ENCODE data around the gene CDPF1.
"Not testable (repeated sequence)": the region's sequence is repeated elsewhere in the genome, so short reads cannot be mapped to it uniquely, and the experiment has no call there.

Gene CDPF1

DNA sequence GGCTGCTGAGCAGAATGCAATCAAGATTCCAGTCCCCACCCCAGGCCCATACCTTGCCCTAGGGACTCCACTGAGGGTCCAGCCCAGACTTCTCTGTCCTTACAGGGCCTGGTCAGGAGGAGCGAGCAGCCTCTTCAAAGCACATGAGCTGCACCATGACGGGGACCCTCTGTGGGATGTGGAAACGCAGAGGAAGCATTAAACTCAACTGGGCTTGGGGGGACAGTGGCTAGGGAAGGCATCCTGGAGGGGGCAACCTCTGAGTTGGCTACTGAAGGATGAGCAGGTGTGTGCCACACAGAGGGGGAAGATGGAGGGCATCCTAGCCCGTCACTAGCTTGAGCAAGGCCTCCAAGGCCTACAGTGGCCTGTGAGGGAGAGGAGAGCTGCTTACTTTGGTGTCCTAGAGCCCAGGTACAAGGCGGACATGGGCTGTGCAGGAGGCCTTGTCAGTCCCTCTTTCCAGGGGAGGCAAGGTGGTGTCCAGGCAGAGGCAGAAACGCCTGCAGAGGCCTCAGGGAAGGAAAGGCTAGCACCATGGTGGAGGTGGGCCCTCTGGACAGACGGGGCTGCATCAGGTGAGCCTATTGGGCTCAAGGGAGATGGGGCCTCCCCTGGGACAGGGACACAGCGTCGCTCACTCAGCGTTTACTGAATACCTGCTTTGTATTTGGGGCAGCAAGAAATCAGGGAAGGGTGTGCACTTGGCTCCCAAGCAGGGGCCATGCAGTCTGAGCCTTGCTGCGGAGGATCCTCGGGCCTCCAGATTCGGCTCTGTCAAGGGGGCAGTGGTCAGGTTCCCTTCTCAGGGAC lies 32.0 kb upstream of the CDPF1 start:
- no peak for DNase-seq

DNA sequence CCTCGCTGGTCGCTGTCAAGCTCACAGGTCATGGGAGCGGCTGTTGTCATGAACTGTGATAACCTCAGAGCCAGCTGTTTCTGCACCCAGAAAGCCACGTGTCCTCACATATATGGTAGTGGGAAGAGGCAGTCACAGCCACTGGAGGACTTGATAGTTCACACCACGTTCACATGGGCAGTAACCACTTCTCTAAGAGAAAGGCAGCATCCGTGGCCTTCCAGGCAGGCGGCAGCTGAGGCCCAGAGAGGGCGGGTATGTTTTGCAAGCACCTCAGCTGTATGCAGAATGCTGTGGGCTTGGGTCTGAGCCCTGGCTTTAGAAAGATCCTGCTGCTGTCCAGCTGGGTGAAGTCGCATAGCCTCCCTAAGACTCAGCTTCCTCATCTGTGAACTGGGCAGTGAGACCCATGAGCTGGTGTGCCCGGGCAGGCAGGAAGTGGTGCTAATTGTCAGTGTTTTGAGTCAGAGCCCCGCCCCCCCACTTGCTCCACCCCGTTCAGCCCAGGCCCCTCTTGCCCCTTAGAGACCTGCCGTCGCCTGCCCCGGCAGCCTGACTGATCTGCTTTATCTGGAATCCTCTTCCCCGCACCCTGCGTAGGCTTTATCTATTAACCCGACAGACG lies 31.0 kb upstream of the CDPF1 start:
- DNase-seq = no peak

- DNase-seq = no peak
These were observed 30.1 kb upstream of the CDPF1 start for GRCh38 chr22:46280063-46280817.

DNA sequence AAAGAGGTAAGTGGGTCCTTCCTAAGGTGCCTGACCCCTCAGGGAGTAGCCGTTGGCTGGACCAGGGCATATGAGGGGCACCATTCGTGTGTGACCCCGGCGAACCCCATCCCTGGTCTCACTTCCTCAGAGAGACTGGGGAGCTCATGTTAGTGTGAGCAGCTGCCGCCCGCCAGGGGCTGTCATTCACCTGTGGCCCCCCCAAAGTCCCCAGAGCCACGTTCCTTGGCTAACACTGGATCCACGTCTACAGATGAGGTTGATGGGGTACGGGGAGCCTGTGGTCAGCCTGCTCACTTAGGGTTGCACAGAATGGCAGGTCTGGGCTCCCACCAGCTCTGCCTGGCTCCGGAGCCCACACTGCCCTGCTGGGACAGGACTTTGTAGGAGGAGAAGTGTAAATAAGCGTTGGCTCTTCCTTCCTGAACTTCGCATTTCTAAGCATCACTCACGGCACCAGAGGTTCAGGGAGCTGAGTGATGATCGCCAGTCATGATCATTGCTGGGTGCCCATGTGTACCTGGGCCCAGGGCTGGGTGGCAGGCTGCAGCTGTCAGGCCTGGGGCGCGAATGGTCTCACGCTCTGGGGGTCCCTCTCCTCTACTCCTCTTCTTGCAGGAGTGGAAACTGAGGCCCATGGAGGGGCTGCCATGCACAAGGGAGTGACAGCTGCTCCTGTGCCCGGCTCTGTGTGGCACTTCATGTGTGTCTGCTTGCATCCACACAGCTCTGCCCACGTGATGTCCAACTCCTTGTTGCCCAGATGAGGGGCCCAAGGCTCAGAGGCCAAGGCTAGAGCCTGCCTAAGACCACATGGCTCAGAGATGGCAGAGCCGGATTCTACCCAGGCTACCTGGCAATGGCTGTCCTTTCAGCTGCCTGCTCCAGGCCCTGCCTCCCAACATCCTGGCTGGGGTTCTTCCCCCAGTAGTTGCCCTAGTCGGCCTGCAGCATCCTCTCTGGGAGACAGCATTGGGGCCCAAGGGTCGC lies 28.9 kb upstream of the CDPF1 start:
- DNase-seq = no peak

- no peak for DNase-seq
These were observed 26.5 kb upstream of the CDPF1 start for GRCh38 chr22:46276563-46276962.

DNA sequence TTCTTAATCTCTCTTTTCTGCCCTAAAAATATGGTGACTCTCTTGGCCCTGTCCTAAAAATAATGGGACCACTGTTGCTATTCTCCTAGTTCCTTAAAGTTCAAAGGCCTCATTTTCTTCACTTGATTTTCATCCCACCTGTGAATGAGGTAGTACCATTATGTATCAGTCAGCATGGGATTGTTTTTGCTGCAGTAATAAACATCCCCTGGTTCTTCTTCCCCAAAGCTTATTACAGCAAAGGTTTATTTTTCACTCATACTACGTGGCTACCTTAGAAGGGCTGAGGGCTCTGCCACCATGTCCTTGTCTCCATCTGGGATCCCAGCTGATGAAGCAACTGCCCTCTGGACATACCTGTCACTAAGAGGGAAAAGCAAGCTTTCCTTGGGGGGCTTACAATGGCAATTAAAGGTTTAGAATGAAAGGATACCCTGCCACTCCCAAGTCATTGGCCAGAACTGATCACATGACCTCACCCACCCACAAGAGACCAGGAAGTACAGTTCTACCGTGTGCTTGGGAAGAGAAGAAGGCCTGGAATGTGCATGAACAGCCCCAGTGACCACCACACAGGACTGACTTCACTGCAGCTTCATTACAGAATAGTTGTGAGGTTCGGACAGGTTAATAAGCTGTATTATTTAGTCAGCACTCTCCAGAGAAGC lies 25.5 kb upstream of the CDPF1 start:
- DNase-seq = no peak

DNA sequence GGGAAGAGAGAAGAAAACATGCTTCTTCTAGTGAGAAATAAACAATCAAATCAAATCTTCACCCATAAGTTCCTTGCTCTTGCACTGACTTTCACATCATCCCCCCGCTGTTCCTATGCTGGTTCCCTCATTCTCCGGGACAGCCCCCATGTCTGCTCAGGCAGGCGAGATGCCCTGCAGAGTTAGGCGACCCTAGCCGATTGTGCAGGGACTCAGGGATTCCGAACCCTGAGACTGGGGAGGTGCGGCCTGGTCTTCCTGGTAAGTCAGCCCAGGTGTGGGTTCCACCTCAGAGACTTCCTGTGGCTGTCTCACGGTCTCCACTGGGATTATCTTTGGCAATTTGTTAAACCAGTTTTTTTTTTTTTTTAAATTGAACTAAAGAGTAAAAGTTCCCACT lies 24.3 kb upstream of the CDPF1 start:
- no peak for DNase-seq

GRCh38 chr22:46273432-46274148 lies 23.5 kb upstream of the CDPF1 start:
- no peak for DNase-seq

DNA sequence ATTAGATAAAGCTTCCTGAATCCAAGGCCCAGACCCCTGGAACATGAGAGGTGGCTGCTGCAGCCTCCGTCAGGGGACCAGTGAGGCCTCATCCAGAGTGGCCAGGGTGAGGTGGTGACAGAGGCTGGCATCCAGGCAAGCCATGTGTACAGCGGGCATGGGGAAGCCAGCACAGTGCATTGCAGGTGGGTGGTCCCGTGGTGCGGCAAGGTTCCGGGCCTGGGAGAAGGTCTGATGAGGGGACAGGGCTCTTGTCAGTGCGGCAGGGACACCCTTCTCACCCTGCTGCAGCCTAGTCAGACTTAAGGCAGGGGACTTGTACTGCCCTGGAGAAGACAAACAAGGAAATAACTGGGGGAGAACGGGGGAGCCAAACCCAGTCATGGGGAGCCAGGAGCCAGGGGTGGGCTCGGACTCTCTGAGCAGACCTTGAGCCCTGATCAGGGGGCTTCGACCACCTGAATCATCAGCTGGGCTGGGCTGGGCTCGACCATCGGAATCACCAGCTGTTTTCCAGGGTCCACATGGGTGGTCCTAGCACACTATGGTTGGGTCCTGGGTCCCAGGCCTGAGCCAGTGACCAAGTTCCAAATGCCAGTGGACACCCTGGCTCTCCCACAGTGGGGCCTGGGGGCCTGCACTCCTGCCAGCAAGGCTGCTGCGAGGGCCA lies 22.8 kb upstream of the CDPF1 start:
- DNase-seq = no peak

DNA sequence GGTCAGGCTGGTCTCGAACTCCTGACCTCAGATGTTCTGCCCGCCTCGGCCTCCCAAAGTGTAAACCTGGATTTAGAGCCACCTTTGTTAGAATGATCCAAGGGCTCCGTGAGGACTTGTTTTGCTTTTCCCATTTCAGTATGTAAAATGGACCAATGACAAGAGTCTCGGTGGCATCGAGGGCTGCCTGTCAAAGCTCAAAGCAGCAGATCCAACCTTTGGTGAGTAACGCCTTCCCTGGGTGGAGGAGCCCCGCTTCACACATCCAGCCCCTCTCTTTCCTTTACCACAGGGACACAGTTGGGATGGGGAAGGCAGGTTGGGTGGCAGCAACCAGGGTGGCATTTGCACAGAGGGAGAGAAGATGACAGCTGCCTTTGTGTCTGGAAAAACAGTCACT lies 22.1 kb upstream of the CDPF1 start:
- DNase-seq = no peak

DNA sequence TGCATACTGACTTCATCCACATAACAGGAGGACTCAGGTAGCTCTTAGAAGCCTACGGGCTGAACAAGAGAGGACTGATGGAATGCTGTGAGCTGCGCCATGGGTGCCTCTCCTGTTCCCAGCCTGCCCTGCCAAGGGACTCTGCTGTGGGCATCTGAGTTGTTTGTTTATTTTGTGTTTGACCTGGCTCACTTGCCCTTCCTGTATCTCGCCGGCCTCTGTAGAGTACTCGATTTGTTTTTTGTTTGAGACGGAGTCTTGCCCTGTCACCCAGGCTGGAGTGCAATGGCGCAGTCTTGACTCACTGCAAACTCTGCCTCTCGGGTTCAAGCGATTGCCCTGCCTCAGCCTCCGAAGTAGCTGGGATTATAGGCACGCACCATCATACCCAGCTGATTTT lies 19.5 kb upstream of the CDPF1 start:
- no peak for DNase-seq

GRCh38 chr22:46267431-46268279 lies 17.6 kb upstream of the CDPF1 start, which contains the start of gene TTC38:
TSS of gene TTC38 (plus strand) at chr22:46268008. CDS start at chr22:46268040, 32 bp downstream.
- DNase-seq = no peak

- DNase-seq = not testable (repeated sequence)
These were observed 15.5 kb upstream of the CDPF1 start for GRCh38 chr22:46265627-46266026.

DNA sequence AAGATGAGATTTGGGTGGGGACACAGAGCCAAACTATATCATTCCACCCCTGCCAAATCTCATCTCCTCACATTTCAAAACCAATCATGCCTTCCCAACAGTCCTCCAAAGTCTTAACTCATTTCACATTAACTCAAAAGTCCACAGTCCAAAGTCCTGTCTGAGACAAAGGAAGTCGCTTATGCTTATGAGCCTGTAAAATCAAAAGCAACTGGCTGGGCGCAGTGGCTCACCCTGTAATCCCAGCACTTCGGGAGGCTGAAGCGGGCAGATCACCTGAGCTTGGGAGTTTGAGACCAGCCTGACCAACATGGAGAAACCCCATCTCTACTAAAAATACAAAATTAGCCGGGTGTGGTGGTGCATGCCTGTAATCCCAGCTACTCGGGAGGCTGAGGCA lies 14.4 kb upstream of the CDPF1 start:
- DNase-seq = not testable (repeated sequence)

DNA sequence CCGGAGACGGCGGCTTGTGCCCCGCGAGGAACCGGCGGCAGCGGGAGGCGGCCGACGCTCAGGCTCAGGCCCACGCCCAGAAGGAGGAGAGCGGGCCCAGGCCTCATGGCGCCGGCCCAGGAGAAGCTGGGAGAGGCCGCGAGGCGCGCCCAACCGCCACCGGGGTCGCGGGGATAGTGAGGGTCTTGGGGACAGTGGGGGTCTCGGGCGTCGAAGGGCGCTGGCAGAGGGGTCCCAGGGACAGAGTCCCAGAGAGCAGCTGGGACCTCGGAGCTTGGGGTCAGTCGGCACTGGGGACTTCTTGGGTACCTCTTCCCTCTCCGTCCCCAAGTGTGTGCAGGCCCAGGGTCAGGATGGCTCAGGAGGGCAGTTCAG lies 13.1 kb upstream of the CDPF1 start, which contains the start of gene PKDREJ:
Gene PKDREJ (minus strand): TSS at position 128 of the 375 bp plus-strand sequence. CDS start 21 bp downstream, at position 107.
- DNase-seq = no peak

DNA sequence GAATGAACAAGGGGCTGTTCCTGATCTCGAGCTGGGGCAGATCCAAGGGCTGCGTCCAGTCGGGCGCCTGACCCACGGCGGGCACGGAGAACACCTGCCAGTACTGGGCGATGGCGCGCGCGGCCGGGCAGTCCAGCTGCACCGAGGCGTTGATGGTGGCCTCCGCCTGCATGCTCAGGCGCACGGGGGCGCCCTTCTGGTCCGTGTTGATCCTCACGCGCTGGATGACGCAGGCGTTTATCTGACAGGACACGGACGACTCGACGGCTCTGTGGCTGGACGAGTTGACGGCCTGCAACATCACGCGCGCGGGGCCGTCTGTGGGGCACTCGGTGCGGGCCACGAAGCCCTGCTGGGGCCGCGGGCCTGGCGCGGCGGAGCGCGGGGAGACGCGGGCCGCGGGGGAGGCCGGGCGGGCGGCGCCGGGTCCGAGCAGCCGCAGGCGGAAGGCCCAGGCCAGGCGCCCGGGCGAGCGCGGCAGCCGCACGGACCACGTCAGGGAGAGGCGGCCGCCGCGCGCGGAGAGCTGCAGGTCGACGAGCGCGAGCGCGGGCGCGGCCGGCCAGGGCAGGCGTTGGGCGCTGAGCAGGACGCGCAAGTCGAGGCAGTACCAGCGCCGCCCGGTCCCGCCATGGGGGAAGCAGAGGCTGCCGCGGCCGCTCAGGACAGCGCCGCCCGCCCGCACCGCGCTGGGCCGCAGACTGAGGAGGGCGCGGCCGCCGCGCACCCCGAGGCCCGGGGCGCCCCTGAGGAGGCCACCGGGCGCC lies 12.5 kb upstream of the CDPF1 start:
- no peak for DNase-seq

DNA sequence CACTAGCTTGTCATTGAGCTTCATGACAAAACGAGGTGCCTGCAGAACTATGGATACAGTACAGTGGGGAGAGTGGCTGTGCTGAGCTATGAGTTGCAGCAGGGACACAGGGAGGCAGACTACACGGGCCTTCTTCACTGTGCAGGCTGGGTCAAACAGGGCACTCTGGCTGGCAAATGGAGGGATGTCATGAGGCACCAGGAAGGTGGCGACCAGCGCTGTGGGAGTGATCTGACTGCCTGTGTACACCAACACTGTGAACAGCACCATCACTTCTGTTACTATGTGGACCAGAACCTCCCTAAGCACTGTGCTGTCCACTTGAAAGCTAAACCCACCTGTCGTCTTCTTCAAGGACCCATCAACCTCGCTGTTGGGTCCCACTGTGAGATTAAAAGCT lies 9.9 kb upstream of the CDPF1 start:
- DNase-seq = no peak

GRCh38 chr22:46259374-46259773 lies 9.3 kb upstream of the CDPF1 start:
- DNase-seq = no peak
